Activated T-cell treated with anti-CD3 and anti-CD28 coated beads, Interleukin-2, amount 50 U/mL, for 48 hours (primary cell): ENCODE results near the gene TMEM79.

Source experiments
- DNase-seq, 2 experiments: peaks; one replicate each; pipeline ENCODE4 v3.0.0-alpha.2; 2020

Gene TMEM79

GRCh38 chr1:156266051-156266450 lies 18.1 kb upstream of the TMEM79 start:
- DNase-seq = no peak

DNA sequence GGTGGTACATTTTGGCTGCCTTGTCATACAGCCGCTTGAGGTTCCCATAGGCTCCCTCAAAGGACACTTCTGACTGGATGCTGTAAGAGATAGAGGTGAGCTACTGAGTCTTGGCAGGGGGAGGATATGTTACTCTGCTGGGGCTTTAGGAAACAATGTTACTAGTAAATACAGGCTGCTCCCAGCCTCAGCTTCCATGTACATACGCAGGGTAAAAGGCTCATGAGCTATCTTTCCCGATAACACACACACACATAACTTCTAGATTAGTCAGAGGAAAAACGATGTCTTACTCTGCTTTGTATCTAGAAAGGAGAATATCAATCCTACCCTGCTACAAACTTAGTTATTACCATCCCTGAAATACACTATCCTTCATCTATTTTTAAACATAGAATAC lies 15.8 kb upstream of the TMEM79 start:
- DNase-seq = no peak

GRCh38 chr1:156270314-156270713 lies 13.8 kb upstream of the TMEM79 start:
- no peak for DNase-seq

- no peak for DNase-seq
Measured at GRCh38 chr1:156276532-156276931, 7.6 kb upstream of the TMEM79 start.

GRCh38 chr1:156276966-156277381 lies 7.2 kb upstream of the TMEM79 start:
- DNase-seq = no peak

DNA sequence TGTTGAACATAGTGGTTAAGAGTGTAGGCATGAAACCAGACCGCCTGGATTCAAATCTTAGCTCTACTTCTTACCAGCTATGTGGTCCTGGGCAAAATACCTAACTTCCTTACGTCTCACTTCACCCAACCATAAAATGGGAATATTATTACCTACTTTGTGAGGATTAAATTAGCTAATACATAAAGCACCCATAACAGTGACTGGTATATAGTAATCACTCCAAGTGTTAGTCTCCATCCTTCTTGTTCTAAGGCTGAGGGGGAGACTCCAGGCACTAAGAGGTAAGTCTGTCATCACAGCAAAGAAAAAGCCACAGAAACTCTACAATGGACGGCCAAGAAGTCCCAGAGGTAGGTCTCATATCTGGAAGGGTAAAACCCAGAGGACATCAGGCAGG lies 4.3 kb upstream of the TMEM79 start:
- no peak for DNase-seq

GRCh38 chr1:156281281-156281680 lies 2.8 kb upstream of the TMEM79 start:
- peak; percentile 73 to 76 for DNase-seq

- peak; percentile 58 to 59 for DNase-seq
Measured at GRCh38 chr1:156281693-156282478, 2.2 kb upstream of the TMEM79 start.

DNA sequence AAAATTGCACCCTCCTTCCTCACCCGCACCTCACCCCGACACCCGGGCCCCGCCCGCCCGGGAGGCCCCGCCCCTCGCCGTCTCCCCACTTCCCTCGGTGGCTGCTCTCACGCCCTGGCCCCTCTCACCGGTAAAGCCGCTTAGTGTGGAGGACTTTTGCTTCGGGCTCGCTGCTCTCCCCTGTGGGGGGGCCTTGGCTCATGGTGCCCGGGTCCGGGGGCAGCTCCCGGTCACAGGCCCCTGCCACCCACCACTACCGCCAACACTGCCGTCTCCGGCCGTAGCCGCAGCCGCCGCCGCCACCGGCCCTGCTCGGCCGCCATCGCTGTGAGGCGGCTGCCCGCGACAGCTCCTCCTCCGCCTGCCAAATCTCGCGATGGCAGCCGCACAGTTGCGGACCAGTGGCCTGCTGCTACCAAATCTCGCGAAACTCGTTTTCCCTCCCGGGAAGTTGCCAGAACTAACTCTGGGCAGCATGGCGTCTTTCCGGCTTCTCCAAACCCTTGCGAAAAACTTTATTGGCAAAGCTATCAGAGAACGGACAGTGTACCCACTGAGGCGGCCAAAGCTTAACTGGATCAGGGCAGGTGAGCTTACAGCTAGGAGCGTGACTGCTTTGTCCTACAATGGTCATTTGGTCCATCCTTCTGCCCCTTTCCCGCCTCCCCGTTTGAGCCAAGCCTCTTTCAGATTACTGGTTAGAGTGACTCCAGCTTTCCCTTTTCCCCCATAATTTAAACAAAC lies 1.5 kb upstream of the TMEM79 start, which contains the start of gene SMG5:
SMG5 (minus strand) TSS at position 347 of the 744 bp plus-strand sequence; CDS start at position 202, 145 bp downstream.
- peak; percentile 93 to 97 for DNase-seq

GRCh38 chr1:156283521-156283920 lies 604 bp upstream of the TMEM79 start:
- DNase-seq = no peak

GRCh38 chr1:156284757-156285156 lies 632 bp downstream of the TMEM79 start:
- DNase-seq = no peak

DNA sequence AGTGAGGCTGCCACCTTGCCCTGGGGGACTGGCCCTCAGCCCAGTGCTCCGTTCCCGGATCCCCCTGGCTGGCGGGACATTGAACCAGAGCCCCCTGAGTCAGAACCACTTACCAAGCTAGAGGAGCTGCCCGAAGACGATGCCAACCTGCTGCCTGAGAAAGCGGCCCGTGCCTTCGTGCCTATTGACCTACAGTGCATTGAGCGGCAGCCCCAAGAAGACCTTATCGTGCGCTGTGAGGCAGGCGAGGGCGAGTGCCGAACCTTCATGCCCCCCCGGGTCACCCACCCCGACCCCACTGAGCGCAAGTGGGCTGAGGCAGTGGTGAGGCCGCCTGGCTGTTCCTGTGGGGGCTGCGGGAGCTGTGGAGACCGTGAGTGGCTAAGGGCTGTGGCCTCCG lies 1.3 kb downstream of the TMEM79 start:
- DNase-seq = no peak

DNA sequence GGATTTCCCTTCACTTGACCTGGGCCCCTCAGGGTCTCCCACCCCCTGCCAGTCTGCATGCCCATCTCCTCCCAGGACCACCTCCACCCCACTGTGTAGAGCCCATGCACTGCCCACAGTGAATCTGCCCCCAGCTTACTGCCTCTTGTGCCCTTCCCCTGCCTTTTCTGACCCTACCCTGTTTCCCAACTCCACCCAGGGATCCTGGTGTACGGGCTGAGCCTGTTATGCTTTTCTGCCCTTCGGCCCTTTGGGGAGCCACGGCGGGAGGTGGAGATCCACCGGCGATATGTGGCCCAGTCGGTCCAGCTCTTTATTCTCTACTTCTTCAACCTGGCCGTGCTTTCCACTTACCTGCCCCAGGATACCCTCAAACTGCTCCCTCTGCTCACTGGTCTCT lies 1.9 kb downstream of the TMEM79 start:
- no peak for DNase-seq

GRCh38 chr1:156289857-156290256 lies 5.7 kb downstream of the TMEM79 start:
- DNase-seq = no peak

DNA sequence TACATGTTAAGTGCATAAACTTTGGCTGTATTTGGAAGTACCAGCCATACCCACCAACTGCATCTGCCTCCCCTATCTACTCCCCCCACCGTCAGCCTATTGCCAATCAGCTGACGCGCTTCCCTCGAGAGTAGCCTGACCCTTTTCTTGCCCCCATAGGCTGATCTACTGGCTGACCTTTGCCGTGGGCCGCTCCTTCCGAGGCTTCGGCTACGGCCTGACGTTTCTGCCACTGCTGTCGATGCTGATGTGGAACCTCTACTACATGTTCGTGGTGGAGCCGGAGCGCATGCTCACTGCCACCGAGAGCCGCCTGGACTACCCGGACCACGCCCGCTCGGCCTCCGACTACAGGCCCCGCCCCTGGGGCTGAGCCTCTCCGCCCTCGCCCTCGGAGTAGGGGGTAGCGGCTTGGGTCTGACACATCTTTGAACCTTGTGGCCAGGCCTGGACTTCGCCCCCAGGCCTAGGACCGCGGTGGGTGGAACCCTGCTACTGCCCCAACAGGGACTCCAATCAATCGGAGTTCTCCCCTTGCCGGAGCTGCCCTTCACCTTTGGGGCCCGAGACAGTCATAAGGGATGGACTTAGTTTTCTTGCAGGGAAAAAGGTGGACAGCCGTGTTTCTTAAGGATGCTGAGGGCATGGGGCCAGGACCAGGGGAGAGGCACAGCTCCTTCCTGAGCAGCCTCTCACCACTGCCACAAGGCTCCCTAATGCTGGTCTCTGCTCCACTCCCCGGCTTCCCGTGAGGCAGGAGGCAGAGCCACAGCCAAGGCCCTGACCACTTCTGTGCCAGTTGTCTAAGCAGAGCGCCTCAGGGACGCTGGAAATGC lies 7.3 kb downstream of the TMEM79 start:
- peak; percentile 32 to 48 for DNase-seq

GRCh38 chr1:156293098-156293434 lies 8.9 kb downstream of the TMEM79 start:
- DNase-seq = no peak

- DNase-seq = no peak
Measured at GRCh38 chr1:156293895-156294294, 9.8 kb downstream of the TMEM79 start.

DNA sequence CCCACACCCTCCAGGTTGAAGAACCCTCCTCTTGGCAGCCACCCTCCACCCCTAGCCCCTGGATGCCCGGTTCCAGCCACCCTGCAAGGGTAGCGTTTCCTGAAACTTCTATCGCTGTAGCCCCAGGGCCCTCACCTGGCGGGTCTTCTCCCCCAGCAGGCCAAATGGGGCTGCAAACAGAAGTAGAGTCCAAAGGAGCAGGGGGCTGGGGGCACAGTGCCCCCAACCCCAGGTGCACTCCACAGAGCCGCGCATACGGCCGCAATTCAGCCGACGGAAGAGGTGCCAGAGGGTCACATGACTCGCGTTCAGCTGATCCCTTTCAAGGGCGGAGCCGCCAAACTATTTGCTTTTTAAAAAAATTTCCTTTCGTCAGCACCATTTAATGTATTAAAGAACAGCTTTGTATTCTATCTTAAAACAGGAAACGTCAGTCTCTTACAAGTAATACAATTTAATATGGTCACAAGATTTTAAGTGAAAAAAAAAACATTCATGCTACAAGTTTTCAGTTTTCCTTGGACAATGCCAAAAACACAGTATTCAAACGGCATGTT lies 11.3 kb downstream of the TMEM79 start, which contains the start of gene GLMP:
GLMP (minus strand) TSS at position 289 of the 557 bp plus-strand sequence; CDS start at position 255, 34 bp downstream.
- peak; percentile 61 to 67 for DNase-seq

DNA sequence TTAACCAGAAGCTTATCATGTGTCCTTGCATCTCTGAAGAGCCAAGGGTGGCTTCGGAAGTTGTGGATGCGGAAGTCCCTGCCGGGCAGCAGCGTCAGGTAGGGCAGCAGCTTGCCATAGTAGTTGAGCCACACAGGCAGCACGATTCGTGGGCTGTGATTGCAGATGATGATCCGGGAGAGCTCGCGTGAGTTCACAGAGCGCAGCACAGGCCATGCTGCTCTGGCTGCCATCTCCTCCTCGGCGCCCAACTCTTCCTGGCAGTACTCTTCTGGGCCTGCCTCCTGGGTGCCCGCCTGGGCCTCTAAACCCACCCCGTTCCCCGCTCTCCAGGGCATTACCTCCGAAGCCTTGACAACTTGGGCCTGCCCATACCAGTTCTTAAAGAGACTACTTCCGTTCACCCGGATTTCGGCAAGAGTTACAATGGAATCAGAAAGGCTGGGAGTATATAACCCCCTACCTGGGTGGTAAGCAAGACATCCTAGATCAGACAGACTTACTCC lies 14.8 kb downstream of the TMEM79 start, which contains the start of gene VHLL:
VHLL (minus strand) TSS at position 456 of the 506 bp plus-strand sequence; CDS start at position 338, 118 bp downstream.
- no peak for DNase-seq

- no peak for DNase-seq
Measured at GRCh38 chr1:156303241-156303640, 19.1 kb downstream of the TMEM79 start.

- no peak for DNase-seq
Measured at GRCh38 chr1:156305215-156305614, 21.1 kb downstream of the TMEM79 start.

GRCh38 chr1:156308078-156308477 lies 24.0 kb downstream of the TMEM79 start:
- no peak for DNase-seq
